B cell (primary cell): Measurements from ENCODE around the gene STAT4. TPM values are rescaled to one million over a fixed set of nuclear protein-coding genes. Genes with fewer than 3 reads are reported as not detected.

Experiments used
- ATAC-seq: fragments of 200-7000 bp; cut with Tn5 transposase; one replicate; pipeline ENCODE4 v1.10.0; 2021; ENCODE audit warnings: low read depth, mild to moderate bottlenecking, moderate number of reproducible peaks, moderate library complexity
- CTCF ChIA-PET: fragments of 350-600 bp; sonication (Branson Sonifier 250); formaldehyde crosslinking; loops from one replicate; lab custom pipeline; 2021; ENCODE audit warnings: antibody characterized with exemption, inconsistent platforms; lab: Charles Lee
- POLR2A ChIA-PET: fragments of 350-600 bp; sonication (Branson Sonifier 250); formaldehyde crosslinking; loops from one replicate; lab custom pipeline; 2021; ENCODE audit warnings: antibody characterized with exemption; lab: Charles Lee
- DNase-seq: peaks from one replicate; pipeline ENCODE4 v3.0.0; 2013
- H2AFZ ChIP-seq: 2 replicates; pipeline ENCODE4 v1.6.1; 2012; ENCODE audit warnings: mild to moderate bottlenecking, low read depth, low read length; ENCODE audit not compliant: insufficient read depth, poor library complexity, severe bottlenecking
- H3K27ac ChIP-seq, 2 donors: 1 replicate in 1 of 2; 2 replicates in 1 of 2; pipeline ENCODE4 v1.5.1; 2012 to 2013; ENCODE audit warnings: low read length in 2 of 2, mild to moderate bottlenecking in 2 of 2, moderate library complexity in 1 of 2
- H3K27me3 ChIP-seq, 4 experiments: fragments of 200-600 bp in 1 of 4; sonication (generic) in 1 of 4; replicated peaks in 1 of 4; 1 replicate in 2 of 4; 2 replicates in 2 of 4; pipeline versions ENCODE4 v1.6.1 to v1.7.0; 2013 to 2016; ENCODE audit warnings: low read length in 3 of 4, mild to moderate bottlenecking in 2 of 4, mixed read lengths in 1 of 4, moderate library complexity in 1 of 4; ENCODE audit not compliant: insufficient read depth in 4 of 4, control insufficient read depth in 3 of 4; ENCODE audit errors: control extremely low read depth in 1 of 4
- H3K36me3 ChIP-seq, 2 experiments: replicated peaks in 1 of 2; 1 replicate in 1 of 2; 2 replicates in 1 of 2; pipeline versions ENCODE4 v1.6.1 to v1.7.1; 2013; ENCODE audit warnings: low read length in 1 of 2; ENCODE audit not compliant: insufficient read depth in 2 of 2, control insufficient read depth in 1 of 2; ENCODE audit errors: control extremely low read depth in 1 of 2, extremely low read depth in 1 of 2
- H3K4me1 ChIP-seq, 2 donors: fragments of 200-600 bp in 1 of 2; sonication (generic) in 1 of 2; 1 replicate in 1 of 2; 2 replicates in 1 of 2; pipeline versions ENCODE4 v1.5.1 to v1.6.1; 2013 to 2017; ENCODE audit warnings: low read length in 2 of 2; ENCODE audit not compliant: control insufficient read depth in 2 of 2, insufficient read depth in 2 of 2
- H3K4me2 ChIP-seq: replicated peaks from 2 replicates; pipeline ENCODE3; 2012; ENCODE audit warnings: mild to moderate bottlenecking, low read depth, low read length; ENCODE audit not compliant: poor library complexity, severe bottlenecking
- H3K4me3 ChIP-seq, 5 experiments: fragments of 200-600 bp in 1 of 5; sonication (generic) in 1 of 5; 1 replicate in 3 of 5; 2 replicates in 2 of 5; pipeline versions ENCODE4 v1.5.1 to v1.7.0; 2011 to 2016; ENCODE audit warnings: low read length in 4 of 5, mild to moderate bottlenecking in 4 of 5, low read depth in 2 of 5, control low read depth in 1 of 5, moderate library complexity in 1 of 5; ENCODE audit not compliant: insufficient read depth in 1 of 5; ENCODE audit errors: control extremely low read depth in 1 of 5, extremely low read depth in 1 of 5
- H3K79me2 ChIP-seq: fragments of 200-600 bp; sonication (generic); one replicate; pipeline ENCODE4 v1.6.0; 2016; ENCODE audit warnings: low read length; ENCODE audit not compliant: control insufficient read depth, insufficient read depth
- H3K9ac ChIP-seq: fragments of 200-600 bp; sonication (generic); 2 replicates; pipeline ENCODE4 v1.6.1; 2017; ENCODE audit warnings: mild to moderate bottlenecking, low read length, moderate library complexity
- H3K9me3 ChIP-seq, 3 donors: one replicate each; pipeline versions ENCODE4 v1.6.1 to v1.7.1; 2013; ENCODE audit warnings: low read length in 2 of 3; ENCODE audit not compliant: control insufficient read depth in 2 of 3, insufficient read depth in 1 of 3; ENCODE audit errors: control extremely low read depth in 1 of 3
- H4K20me1 ChIP-seq: 2 replicates; pipeline ENCODE4 v1.6.0; 2012; ENCODE audit warnings: mild to moderate bottlenecking, low read length; ENCODE audit not compliant: insufficient read depth, control insufficient read depth, poor library complexity, severe bottlenecking
- H3K27ac Mint-ChIP-seq: one replicate; pipeline ENCODE4 v1.8.0; 2021; ENCODE audit warnings: mixed read lengths
- H3K27me3 Mint-ChIP-seq: one replicate; pipeline ENCODE4 v1.8.0; 2021; ENCODE audit warnings: mixed read lengths
- H3K4me1 Mint-ChIP-seq: one replicate; pipeline ENCODE4 v1.8.0; 2021; ENCODE audit warnings: mixed read lengths
- H3K4me3 Mint-ChIP-seq: one replicate; pipeline ENCODE4 v1.8.0; 2021; ENCODE audit warnings: mixed read lengths
- H3K9me3 Mint-ChIP-seq: one replicate; pipeline ENCODE4 v1.8.0; 2022; ENCODE audit warnings: mixed read lengths; ENCODE audit not compliant: insufficient read depth
- CTCF ChIP-seq: fragments of 200-600 bp; IDR thresholded peaks from one replicate; pipeline ENCODE4 v1.8.0; 2022; ENCODE audit warnings: antibody characterized with exemption, mild to moderate bottlenecking
- EZH2 ChIP-seq: IDR thresholded peaks from 2 replicates; pipeline ENCODE4 v1.6.1; 2012; ENCODE audit warnings: borderline replicate concordance, low read depth, mild to moderate bottlenecking, moderate library complexity, low read length; ENCODE audit not compliant: insufficient read depth, poor library complexity, severe bottlenecking
- WGBS: methylation state at CpG from one replicate; pipeline ENCODE4 v1.1.5; 2013; ENCODE audit warnings: missing lambda C conversion rate; ENCODE audit not compliant: insufficient coverage; 5-methylcytosine and 5-hydroxymethylcytosine counted together
- intact Hi-C: fragments of 100-400 bp; cut with micrococcal nuclease; formaldehyde crosslinking; loops from one replicate; pipeline ENCODE4 v1.10.0; 2022
- polyA plus RNA-seq: library from polyadenylated mRNA; depleted of rRNA; stranded (reverse); fragments of >200 nt; gene quantifications from 2 replicates; pipeline ENCODE4 v1.2.3, GENCODE V29; 2012
- total RNA-seq, 2 donors: library from RNA; stranded (reverse); fragments of 120-200 nt in 1 of 2; gene quantifications; 1 replicate in 1 of 2; 2 replicates in 1 of 2; pipeline versions ENCODE4 v1.2.3 to v1.2.4, GENCODE V29; 2013 to 2022

Gene STAT4
- total and polyA plus RNA-seq, 2 donors (not counting 1 experiment from before 2014, with no cell fraction given) = 2.0 to 62.1 TPM

- intact Hi-C loops = no loop called here
- H3K79me2 ChIP-seq = no peaks in the 10 kb centered on the region
- no peaks in the 10 kb centered on the region for H4K20me1 ChIP-seq
- Mint-ChIP-seq H3K27me3 (peaks cover 10% of the 10 kb centered on the region), H3K9me3 (no peaks in the 10 kb centered on the region), H3K4me1 (no peaks in the 10 kb centered on the region), H3K27ac (no peak overlapping the region), H3K4me3 (no peak overlapping the region)
- no peak for DNase-seq
- no peaks in the 10 kb centered on the region for H3K36me3 ChIP-seq
- H3K27ac ChIP-seq = no peak overlapping the region
- H2AFZ ChIP-seq = no peak overlapping the region
- CTCF ChIA-PET = interaction anchor here (1.0 kb wide), 1 partner anchor 115 kb away, joined by 3 read pairs; no protein-coding TSS in a partner anchor
- H3K4me3 ChIP-seq = no peak overlapping the region
- no peak for ATAC-seq
- no peaks in the 10 kb centered on the region for H3K4me1 ChIP-seq
- no peak overlapping the region for H3K9ac ChIP-seq
- H3K9me3 ChIP-seq = peaks cover 0 to 1% (median 0%) of the 10 kb centered on the region in 3 donors
- H3K27me3 ChIP-seq = no peaks in the 10 kb centered on the region
- POLR2A ChIA-PET = no interaction called here
- H3K4me2 ChIP-seq = no peak overlapping the region
- WGBS = no CpG with 5 or more reads among the region's 1 CpG
- no peak for TF ChIP-seq CTCF
- no peak for TF ChIP-seq EZH2
These were observed 47.0 kb downstream of the STAT4 start for GRCh38 chr2:191103774-191104173.

- H3K4me3 ChIP-seq = no peak overlapping the region
- H3K27me3 ChIP-seq = no peaks in the 10 kb centered on the region
- TF ChIP-seq CTCF = no peak
- no peak for TF ChIP-seq EZH2
- POLR2A ChIA-PET = no interaction called here
- intact Hi-C loops = no loop called here
- no peak overlapping the region for H3K27ac ChIP-seq
- no peaks in the 10 kb centered on the region for H3K79me2 ChIP-seq
- peaks cover 6% of the 10 kb centered on the region for H3K27me3 Mint-ChIP-seq
- H4K20me1 ChIP-seq = no peaks in the 10 kb centered on the region
- CTCF ChIA-PET = no interaction called here
- H3K9me3 ChIP-seq = peaks cover 0 to under 1% (median 0%) of the 10 kb centered on the region in 3 donors
- no peak for DNase-seq
- H3K27ac Mint-ChIP-seq = no peak overlapping the region
- no peak overlapping the region for H2AFZ ChIP-seq
- H3K4me1 ChIP-seq = no peaks in the 10 kb centered on the region
- H3K9ac ChIP-seq = no peak overlapping the region
- ATAC-seq = no peak
- H3K4me2 ChIP-seq = no peak overlapping the region
- H3K4me1 Mint-ChIP-seq = no peaks in the 10 kb centered on the region
- no peak overlapping the region for H3K4me3 Mint-ChIP-seq
- H3K9me3 Mint-ChIP-seq = peaks cover 4% of the 10 kb centered on the region
- WGBS = 98% methylated on average over 5 of the region's 5 CpGs
- H3K36me3 ChIP-seq = no peaks in the 10 kb centered on the region
These were observed 50.6 kb downstream of the STAT4 start for GRCh38 chr2:191100216-191100615.
